ENCODE results near the gene POSTN. TPM values are rescaled to one million over a fixed set of nuclear protein-coding genes. Genes with fewer than 3 reads are reported as not detected.

POSTN gene
- total RNA-seq, 2 experiments from 2014 or later = not detected

DNA sequence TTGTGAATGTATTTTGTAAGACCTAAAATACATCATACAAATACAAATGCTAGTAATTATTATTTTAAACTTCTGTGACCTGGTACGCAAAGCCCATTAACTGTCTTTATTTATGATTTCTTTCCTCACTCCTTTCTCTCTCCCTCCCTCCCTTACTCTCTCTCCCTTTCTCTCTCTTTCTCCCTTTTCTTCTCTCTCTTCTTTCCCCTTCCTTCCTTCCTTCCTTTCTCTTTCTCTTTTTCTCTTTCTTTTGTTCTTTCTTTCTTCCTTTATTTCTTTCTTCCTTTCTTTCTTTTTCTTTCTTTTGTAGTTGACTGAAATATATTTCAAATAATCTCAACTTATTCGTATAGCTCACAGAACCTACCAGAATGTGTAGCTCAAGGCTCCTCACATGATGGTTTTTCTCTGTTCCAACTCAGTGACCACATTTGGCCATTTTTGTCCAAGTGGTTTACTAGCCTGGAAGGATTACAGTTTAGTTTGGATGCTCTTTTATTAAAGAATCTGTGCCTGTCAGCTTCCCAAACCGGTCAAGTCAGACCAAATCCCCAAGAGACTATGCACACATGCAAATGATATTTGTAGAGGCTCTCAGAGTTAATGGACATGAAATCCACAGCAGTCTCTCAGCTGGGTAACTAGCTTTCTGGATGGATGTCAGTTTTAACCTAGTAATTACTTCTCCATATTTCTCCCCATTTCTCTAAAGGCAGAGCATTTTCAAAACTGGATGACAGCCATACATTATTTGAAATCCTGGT, 71.7 kb downstream of the POSTN start:
- no peak for DNase-seq
- Mint-ChIP-seq H3K27ac (no peak overlapping the region), H3K9me3 (peaks cover 8% of the 10 kb centered on the region), H3K27me3 (no peaks in the 10 kb centered on the region), H3K4me3 (no peak overlapping the region), H3K4me1 (no peaks in the 10 kb centered on the region), H3K36me3 (ENCODE audit: low read depth) (no peaks in the 10 kb centered on the region)
- ChIA-PET POLR2A (no interaction called here), CTCF (no interaction called here)

DNA sequence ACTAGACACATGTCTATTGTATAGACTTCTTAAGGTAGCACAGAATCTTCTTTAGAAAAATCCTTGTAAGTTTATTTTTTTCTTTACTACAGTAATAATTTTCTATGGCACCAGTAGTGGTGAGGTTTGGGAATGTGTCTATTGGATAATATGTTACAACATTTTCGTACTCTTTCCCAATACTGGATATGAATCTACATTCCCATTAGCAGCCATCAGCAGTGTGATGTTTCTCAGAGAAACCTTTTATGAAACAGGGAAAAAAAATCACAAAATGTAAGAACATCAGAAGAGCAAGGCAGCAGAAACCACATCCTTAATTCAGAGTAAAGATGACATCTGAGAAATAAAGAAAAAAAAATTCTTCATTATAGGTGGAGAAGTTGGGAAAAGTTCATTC, 83.3 kb downstream of the POSTN start:
- CTCF ChIA-PET = no interaction called here
- no peak overlapping the region for H3K27ac Mint-ChIP-seq
- no peak for DNase-seq
- H3K36me3 Mint-ChIP-seq (ENCODE audit: low read depth) = no peaks in the 10 kb centered on the region
- H3K4me3 Mint-ChIP-seq = no peak overlapping the region
- H3K4me1 Mint-ChIP-seq = no peaks in the 10 kb centered on the region
- no peaks in the 10 kb centered on the region for H3K27me3 Mint-ChIP-seq
- POLR2A ChIA-PET = no interaction called here
- H3K9me3 Mint-ChIP-seq = no peaks in the 10 kb centered on the region

Measured in activated CD4-positive, alpha-beta memory T cell treated with anti-CD3 and anti-CD28 coated beads, Interleukin-2, amount 10 ng/mL, durations not matched to agents 7 days and 5 days (primary cell).